Loucy (cell line): Measurements from ENCODE around the gene UGGT2.

Experiments used
- H2AFZ ChIP-seq: fragments of 200-600 bp; sonication (generic); 2 replicates; pipeline ENCODE4 v1.6.0; 2016; ENCODE audit warnings: antibody characterized with exemption, mild to moderate bottlenecking, low read length, moderate library complexity
- H3F3A ChIP-seq: fragments of 200-600 bp; 2 replicates; pipeline ENCODE4 v1.6.0; 2016; ENCODE audit warnings: antibody characterized with exemption, low read depth, mild to moderate bottlenecking
- H3K27me3 ChIP-seq: fragments of 200-600 bp; sonication (generic); 2 replicates; pipeline ENCODE4 v1.6.1; 2014; ENCODE audit warnings: low read length, mild to moderate bottlenecking; ENCODE audit not compliant: insufficient read depth, poor library complexity, severe bottlenecking
- H3K36me3 ChIP-seq: fragments of 200-600 bp; sonication (generic); 2 replicates; pipeline ENCODE4 v1.6.1; 2016; ENCODE audit warnings: low read length; ENCODE audit not compliant: insufficient read depth
- H3K4me1 ChIP-seq: fragments of 200-600 bp; sonication (generic); 2 replicates; pipeline ENCODE4 v1.5.1; 2014; ENCODE audit warnings: low read length, mild to moderate bottlenecking; ENCODE audit not compliant: insufficient read depth, poor library complexity, severe bottlenecking
- H3K4me2 ChIP-seq: fragments of 200-600 bp; sonication (generic); 2 replicates; pipeline ENCODE4 v1.6.0; 2014; ENCODE audit warnings: antibody characterized with exemption, low read length, low read depth, mild to moderate bottlenecking; ENCODE audit not compliant: poor library complexity, severe bottlenecking
- H3K4me3 ChIP-seq: fragments of 200-600 bp; sonication (generic); 2 replicates; pipeline ENCODE4 v1.5.1; 2014; ENCODE audit warnings: low read length, mild to moderate bottlenecking, mixed read lengths; ENCODE audit not compliant: poor library complexity, severe bottlenecking
- H3K79me2 ChIP-seq: fragments of 200-600 bp; sonication (generic); 2 replicates; pipeline ENCODE4 v1.6.1; 2014; ENCODE audit warnings: low read length; ENCODE audit not compliant: insufficient read depth
- H3K9ac ChIP-seq: fragments of 200-600 bp; sonication (generic); 2 replicates; pipeline ENCODE4 v1.6.0; 2014; ENCODE audit warnings: mild to moderate bottlenecking, low read depth, low read length, moderate library complexity; ENCODE audit not compliant: poor library complexity, severe bottlenecking
- H3K9me2 ChIP-seq: fragments of 200-600 bp; sonication (generic); replicated peaks from 2 replicates; pipeline ENCODE4 v1.6.1; 2016; ENCODE audit warnings: low read depth, low read length, mixed read lengths
- H3K9me3 ChIP-seq: fragments of 200-600 bp; sonication (generic); 2 replicates; pipeline ENCODE4 v1.6.1; 2014; ENCODE audit warnings: mild to moderate bottlenecking, antibody characterized with exemption, low read length, low read depth; ENCODE audit not compliant: insufficient read depth
- H4K20me1 ChIP-seq: fragments of 200-600 bp; sonication (generic); 2 replicates; pipeline ENCODE4 v1.6.0; 2014; ENCODE audit warnings: antibody characterized with exemption, low read length, mild to moderate bottlenecking; ENCODE audit not compliant: insufficient read depth, poor library complexity, severe bottlenecking
- CTCF ChIP-seq: fragments of 200-600 bp; sonication (generic); conservative IDR thresholded peaks from 2 replicates; pipeline ENCODE4 v1.5.1; 2014; ENCODE audit warnings: mild to moderate bottlenecking, antibody characterized with exemption, low read length
- EZH2phosphoT487 ChIP-seq: fragments of 200-600 bp; IDR thresholded peaks from 2 replicates; pipeline ENCODE4 v1.6.1; 2018; ENCODE audit warnings: antibody characterized with exemption, mild to moderate bottlenecking, moderate library complexity, borderline replicate concordance

UGGT2 gene

GRCh38 chr13:95833126-95833525 is 220.1 kb downstream of the UGGT2 start:
- no peaks in the 10 kb centered on the region for H3K9me3 ChIP-seq
- H2AFZ ChIP-seq, result no peak overlapping the region
- H3K79me2 ChIP-seq, result no peaks in the 10 kb centered on the region
- H3K4me2 ChIP-seq, result no peak overlapping the region
- H3F3A ChIP-seq, result no peaks in the 10 kb centered on the region
- TF ChIP-seq CTCF, result no peak
- TF ChIP-seq EZH2phosphoT487, result no peak
- H3K9me2 ChIP-seq, result no peaks in the 10 kb centered on the region
- no peaks in the 10 kb centered on the region for H3K36me3 ChIP-seq
- H4K20me1 ChIP-seq, result no peaks in the 10 kb centered on the region
- no peak overlapping the region for H3K4me3 ChIP-seq
- H3K4me1 ChIP-seq, result no peaks in the 10 kb centered on the region
- no peak overlapping the region for H3K9ac ChIP-seq
- H3K27me3 ChIP-seq, result no peaks in the 10 kb centered on the region

DNA sequence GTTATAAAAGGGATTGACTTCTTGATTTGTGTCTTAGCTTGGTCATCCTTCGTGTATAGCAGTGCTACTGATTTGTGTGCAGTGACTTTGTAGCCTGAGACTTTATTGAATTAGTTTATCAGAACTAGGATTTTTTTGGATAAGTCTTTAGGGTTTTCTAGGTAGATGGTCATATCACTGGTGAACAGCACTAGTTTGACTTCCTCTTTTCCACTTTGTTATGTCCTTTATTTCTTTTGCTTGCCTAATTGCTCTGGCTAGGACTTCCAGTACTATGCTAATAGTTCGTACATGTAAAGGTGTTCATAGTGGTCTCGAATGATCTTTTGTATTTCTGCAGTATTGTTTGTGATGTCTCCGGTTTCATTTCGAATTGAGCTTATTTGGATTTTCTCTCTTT is 230.9 kb downstream of the UGGT2 start:
- Histone ChIP-seq H3K4me3 (no peak overlapping the region), H3K9ac (no peak overlapping the region), H3K4me1 (no peaks in the 10 kb centered on the region), H3F3A (no peaks in the 10 kb centered on the region), H3K9me3 (no peaks in the 10 kb centered on the region), H3K4me2 (no peak overlapping the region), H2AFZ (no peak overlapping the region), H3K36me3 (no peaks in the 10 kb centered on the region), H3K9me2 (no peaks in the 10 kb centered on the region), H4K20me1 (no peaks in the 10 kb centered on the region), H3K27me3 (no peaks in the 10 kb centered on the region), H3K79me2 (no peaks in the 10 kb centered on the region)
- TF ChIP-seq EZH2phosphoT487 (no peak), CTCF (no peak)

DNA sequence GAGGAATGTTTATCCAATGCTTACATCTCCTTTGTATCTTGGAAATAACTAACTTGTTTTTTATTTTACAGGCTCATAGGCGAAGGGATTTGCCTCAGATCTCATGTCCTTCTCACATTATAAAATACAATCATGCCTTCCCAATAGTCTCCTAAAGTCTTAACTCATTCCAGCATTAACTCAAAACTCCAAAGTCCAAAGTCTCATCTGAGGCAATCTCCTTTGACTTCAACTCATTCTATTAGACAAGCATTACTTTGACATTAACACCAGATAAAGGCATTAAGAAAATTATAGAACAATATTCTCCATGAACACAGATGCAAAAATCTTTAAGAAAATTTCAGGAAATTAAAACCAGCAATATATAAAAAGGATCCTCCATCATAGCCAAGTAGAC is 238.7 kb downstream of the UGGT2 start:
- Histone ChIP-seq H4K20me1 (no peaks in the 10 kb centered on the region), H3K9ac (no peak overlapping the region), H3K79me2 (no peaks in the 10 kb centered on the region), H3K27me3 (no peaks in the 10 kb centered on the region), H3K4me2 (no peak overlapping the region), H3K4me1 (no peaks in the 10 kb centered on the region), H3K36me3 (no peaks in the 10 kb centered on the region), H3K4me3 (no peak overlapping the region), H3F3A (no peaks in the 10 kb centered on the region), H3K9me3 (no peaks in the 10 kb centered on the region), H3K9me2 (no peaks in the 10 kb centered on the region), H2AFZ (no peak overlapping the region)
- TF ChIP-seq CTCF, result no peak
- TF ChIP-seq EZH2phosphoT487, result no peak
